Neutrophil (primary cell): ENCODE data around the gene TTLL5.

Source experiments
- H3K27ac ChIP-seq: fragments of 200-600 bp; sonication (generic); 2 replicates; pipeline ENCODE4 v1.5.1; 2016; ENCODE audit warnings: mild to moderate bottlenecking, moderate library complexity
- H3K27me3 ChIP-seq: fragments of 200-600 bp; sonication (generic); 2 replicates; pipeline ENCODE4 v1.6.0; 2016; ENCODE audit warnings: mild to moderate bottlenecking
- H3K36me3 ChIP-seq: fragments of 200-600 bp; sonication (generic); 2 replicates; pipeline ENCODE4 v1.5.1; 2017
- H3K4me1 ChIP-seq, 2 experiments: fragments of 200-600 bp in 1 of 2; sonication (generic) in 1 of 2; 1 replicate in 1 of 2; 2 replicates in 1 of 2; pipeline versions ENCODE4 v1.5.1 to v1.6.1; 2013 to 2016; ENCODE audit warnings: low read depth in 1 of 2, low read length in 1 of 2, mild to moderate bottlenecking in 1 of 2, moderate library complexity in 1 of 2; ENCODE audit not compliant: control insufficient read depth in 1 of 2, insufficient read depth in 1 of 2
- H3K4me3 ChIP-seq, 2 experiments: fragments of 200-600 bp in 1 of 2; sonication (generic) in 1 of 2; 1 replicate in 1 of 2; 2 replicates in 1 of 2; pipeline ENCODE4 v1.5.1; 2013 to 2016; ENCODE audit warnings: low read depth in 1 of 2, low read length in 1 of 2, mild to moderate bottlenecking in 1 of 2, moderate library complexity in 1 of 2
- H3K9me3 ChIP-seq: fragments of 200-600 bp; sonication (generic); 2 replicates; pipeline ENCODE4 v1.5.1; 2016
- TF ChIP-seq, protein P1 (sequence below): fragments of 200-600 bp; sonication (generic); IDR thresholded peaks from 2 replicates; pipeline ENCODE4 v1.5.1; 2016; ENCODE audit warnings: antibody characterized with exemption

TTLL5 gene

DNA sequence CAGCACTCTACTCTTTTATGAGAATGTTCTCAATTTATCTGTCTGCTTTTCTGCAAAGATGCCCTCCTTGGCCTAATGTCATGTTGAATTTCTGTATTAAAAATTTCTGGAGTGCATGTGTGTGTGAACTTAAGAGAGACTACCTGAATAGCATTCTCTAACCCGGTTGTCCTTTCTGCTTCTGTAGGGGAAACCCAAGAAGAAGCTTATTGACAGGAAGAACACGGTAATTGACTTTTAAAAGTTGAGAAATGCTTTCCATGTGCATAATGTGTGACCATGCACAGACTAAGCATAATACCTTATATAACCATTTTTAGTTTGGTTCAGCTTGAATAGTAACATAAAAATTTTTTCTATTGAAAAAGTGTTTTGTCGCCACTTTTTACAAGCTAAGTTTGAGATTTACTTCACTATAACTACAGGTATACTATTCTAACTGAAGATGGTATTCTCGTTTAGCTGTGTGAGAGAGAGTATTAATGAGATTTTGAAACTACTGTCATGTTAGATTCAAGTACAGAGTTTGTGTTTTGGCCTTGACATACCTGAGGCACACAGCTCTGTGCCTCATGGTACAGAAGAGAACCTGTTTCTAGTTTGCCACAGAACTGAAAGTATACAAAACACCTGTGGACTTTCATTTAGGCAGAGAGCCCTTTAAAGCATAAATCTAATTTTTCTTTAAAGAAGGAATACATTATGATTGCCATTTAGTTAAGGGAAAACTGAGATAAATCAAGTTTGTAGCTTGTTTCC lies 96.8 kb downstream of the TTLL5 start:
- H3K36me3 ChIP-seq = no peaks in the 10 kb centered on the region
- H3K27ac ChIP-seq = no peak overlapping the region
- no peaks in the 10 kb centered on the region for H3K9me3 ChIP-seq
- no peak overlapping the region for H3K4me3 ChIP-seq
- H3K27me3 ChIP-seq = no peaks in the 10 kb centered on the region
- TF ChIP-seq, protein P1, sequence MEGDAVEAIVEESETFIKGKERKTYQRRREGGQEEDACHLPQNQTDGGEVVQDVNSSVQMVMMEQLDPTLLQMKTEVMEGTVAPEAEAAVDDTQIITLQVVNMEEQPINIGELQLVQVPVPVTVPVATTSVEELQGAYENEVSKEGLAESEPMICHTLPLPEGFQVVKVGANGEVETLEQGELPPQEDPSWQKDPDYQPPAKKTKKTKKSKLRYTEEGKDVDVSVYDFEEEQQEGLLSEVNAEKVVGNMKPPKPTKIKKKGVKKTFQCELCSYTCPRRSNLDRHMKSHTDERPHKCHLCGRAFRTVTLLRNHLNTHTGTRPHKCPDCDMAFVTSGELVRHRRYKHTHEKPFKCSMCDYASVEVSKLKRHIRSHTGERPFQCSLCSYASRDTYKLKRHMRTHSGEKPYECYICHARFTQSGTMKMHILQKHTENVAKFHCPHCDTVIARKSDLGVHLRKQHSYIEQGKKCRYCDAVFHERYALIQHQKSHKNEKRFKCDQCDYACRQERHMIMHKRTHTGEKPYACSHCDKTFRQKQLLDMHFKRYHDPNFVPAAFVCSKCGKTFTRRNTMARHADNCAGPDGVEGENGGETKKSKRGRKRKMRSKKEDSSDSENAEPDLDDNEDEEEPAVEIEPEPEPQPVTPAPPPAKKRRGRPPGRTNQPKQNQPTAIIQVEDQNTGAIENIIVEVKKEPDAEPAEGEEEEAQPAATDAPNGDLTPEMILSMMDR = no peak
- no peaks in the 10 kb centered on the region for H3K4me1 ChIP-seq

DNA sequence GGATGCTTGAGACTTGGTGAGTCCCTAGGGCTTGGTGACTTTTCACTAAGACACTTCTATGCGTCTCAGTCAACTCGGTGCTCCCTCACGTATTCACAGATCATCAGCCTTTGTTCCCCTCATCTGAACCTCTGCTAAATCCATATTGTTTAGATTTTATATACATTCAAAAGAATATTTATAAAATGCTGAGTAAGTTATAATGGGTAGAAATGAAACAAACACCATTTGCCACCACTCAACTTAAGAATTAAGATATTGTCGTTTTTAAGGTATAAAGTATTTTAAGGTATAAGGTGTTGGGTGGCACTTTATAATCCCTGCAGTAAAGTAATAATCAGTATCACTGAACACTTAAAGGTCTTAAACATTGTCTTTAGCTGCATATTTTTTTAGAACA lies 103.0 kb downstream of the TTLL5 start:
- Histone ChIP-seq H3K9me3 (no peaks in the 10 kb centered on the region), H3K27me3 (no peaks in the 10 kb centered on the region), H3K4me3 (no peak overlapping the region), H3K36me3 (peaks cover 11% of the 10 kb centered on the region), H3K27ac (no peak overlapping the region), H3K4me1 (no peaks in the 10 kb centered on the region)
- TF ChIP-seq, protein P1 = no peak

DNA sequence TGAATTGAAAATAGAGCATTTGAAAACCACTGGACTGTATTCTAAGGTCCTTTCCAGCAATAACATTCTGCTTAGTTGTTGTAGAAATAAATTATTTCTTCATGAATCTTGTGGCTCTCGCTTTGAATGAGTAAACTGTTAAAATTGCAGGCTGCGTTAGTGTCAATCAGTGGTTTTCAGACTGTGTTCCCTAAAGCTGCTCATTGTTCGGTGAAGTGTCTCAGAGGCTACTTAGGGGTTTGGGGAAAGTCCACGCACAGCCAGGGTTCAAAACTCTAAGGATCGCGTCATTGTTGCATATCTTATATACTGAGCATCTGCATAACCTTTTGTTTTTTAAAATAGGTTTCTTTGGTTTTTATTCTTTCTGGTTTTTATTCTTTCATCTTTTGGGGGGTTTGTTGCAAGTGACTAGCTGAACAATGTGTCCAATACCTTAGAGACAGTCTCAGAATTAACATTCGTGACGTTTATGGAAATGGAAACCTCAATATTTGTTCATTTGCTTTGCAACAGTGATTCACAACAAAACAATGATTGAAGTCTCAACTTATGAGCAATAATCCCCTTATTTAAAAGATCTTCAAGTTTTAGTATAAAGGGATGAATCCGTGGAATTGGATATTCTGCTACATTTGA lies 108.1 kb downstream of the TTLL5 start:
- TF ChIP-seq, protein P1 = no peak
- Histone ChIP-seq H3K9me3 (no peaks in the 10 kb centered on the region), H3K4me3 (no peak overlapping the region), H3K36me3 (peaks cover 14% of the 10 kb centered on the region), H3K27me3 (no peaks in the 10 kb centered on the region), H3K27ac (no peak overlapping the region), H3K4me1 (no peaks in the 10 kb centered on the region)

DNA sequence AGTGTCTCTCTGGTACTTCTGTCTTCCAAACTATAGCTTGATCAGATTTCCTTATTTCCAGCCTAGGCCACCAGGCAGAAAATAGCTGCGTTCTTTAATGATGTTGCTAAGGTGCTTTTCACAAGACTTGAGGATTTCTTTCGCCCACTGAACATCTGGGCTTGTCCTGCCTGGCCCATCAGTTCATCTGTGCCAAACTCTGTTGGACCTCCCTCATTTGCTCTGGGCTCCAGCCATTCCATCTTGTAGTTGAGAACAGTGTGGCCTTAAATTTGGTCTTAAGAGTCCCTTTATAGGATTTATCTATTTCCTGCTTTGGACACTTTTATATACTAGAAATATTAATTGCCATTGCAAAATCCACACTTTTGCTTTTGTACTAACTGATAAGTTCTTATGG lies 109.6 kb downstream of the TTLL5 start:
- TF ChIP-seq, protein P1 = no peak
- Histone ChIP-seq H3K36me3 (peaks cover 13% of the 10 kb centered on the region), H3K4me1 (no peaks in the 10 kb centered on the region), H3K27ac (no peak overlapping the region), H3K9me3 (no peaks in the 10 kb centered on the region), H3K27me3 (no peaks in the 10 kb centered on the region), H3K4me3 (no peak overlapping the region)

DNA sequence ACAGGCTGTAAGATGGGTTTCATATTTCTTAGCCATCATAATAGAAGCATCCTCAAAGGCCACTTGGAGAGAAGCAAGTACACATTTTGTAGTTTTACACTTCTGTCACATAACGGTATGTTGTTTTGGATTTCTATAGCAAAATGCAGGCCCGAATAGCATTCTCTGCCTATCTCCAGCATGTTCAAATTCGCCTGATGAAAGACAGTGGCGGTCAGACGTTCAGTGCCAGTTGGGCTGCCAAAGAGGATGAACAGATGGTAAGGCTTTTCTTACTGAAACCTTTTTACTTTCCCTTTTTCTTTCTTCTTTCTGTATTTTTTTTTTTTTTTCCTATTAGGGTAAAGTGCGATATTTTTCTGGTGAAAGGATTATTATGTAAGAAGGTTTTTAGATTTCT lies 110.5 kb downstream of the TTLL5 start:
- no peaks in the 10 kb centered on the region for H3K27me3 ChIP-seq
- H3K9me3 ChIP-seq = no peaks in the 10 kb centered on the region
- no peak overlapping the region for H3K4me3 ChIP-seq
- peaks cover 14% of the 10 kb centered on the region for H3K36me3 ChIP-seq
- no peaks in the 10 kb centered on the region for H3K4me1 ChIP-seq
- no peak overlapping the region for H3K27ac ChIP-seq
- TF ChIP-seq, protein P1 = no peak
